DMS79 treated with DMSO at 0.1 percent for 48 hours (cell line): Measurements from ENCODE around the gene TBX2.

ENCODE experiments used
- DNase-seq: peaks from one replicate; lab custom pipeline; 2025; lab: John Stamatoyannopoulos, UW

Gene TBX2

GRCh38 chr17:61368832-61369450, 30.7 kb upstream of the TBX2 start:
- DNase-seq: no peak

DNA sequence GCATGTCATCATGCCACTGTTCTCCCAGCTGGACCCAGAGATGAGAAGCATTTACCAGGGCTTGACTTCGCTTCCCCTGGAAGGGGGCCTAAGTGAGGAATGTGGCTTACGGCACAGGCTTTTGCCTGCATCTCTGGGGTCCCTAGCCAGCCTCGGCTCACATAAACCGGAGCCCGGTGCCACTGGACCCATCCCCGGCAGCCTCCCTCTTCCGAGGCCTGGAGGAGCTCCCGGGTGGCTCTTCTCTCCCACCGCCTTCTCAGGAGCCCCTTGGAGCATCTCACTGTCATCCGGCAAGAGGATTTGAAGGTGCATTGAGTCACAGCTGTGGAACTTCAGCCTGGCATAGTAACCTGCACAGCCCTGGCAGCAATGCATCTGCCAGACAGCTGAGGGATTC, 29.9 kb upstream of the TBX2 start:
- DNase-seq: no peak

- DNase-seq: no peak
These were observed 28.5 kb upstream of the TBX2 start for GRCh38 chr17:61371179-61371578.

DNA sequence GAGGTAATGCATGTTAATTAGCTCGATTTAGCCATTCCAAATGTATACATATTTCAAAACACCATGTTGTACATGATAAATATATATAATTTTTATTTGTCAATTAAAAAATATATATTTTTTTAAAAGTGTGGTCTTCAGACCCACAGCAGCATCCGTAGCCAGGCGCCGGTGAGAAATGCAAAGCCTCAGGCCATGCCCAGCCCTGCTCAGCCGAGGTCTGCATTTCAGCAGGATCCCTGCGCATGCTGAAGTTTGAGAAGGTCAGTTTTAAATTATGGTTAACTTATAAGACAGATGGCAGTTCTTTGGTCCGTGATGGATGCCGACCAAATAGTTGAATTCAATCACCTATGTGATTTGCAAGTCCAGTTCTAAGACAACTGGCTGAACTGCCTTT, 28.0 kb upstream of the TBX2 start:
- no peak for DNase-seq

GRCh38 chr17:61372436-61372835, 27.2 kb upstream of the TBX2 start:
- no peak for DNase-seq

DNA sequence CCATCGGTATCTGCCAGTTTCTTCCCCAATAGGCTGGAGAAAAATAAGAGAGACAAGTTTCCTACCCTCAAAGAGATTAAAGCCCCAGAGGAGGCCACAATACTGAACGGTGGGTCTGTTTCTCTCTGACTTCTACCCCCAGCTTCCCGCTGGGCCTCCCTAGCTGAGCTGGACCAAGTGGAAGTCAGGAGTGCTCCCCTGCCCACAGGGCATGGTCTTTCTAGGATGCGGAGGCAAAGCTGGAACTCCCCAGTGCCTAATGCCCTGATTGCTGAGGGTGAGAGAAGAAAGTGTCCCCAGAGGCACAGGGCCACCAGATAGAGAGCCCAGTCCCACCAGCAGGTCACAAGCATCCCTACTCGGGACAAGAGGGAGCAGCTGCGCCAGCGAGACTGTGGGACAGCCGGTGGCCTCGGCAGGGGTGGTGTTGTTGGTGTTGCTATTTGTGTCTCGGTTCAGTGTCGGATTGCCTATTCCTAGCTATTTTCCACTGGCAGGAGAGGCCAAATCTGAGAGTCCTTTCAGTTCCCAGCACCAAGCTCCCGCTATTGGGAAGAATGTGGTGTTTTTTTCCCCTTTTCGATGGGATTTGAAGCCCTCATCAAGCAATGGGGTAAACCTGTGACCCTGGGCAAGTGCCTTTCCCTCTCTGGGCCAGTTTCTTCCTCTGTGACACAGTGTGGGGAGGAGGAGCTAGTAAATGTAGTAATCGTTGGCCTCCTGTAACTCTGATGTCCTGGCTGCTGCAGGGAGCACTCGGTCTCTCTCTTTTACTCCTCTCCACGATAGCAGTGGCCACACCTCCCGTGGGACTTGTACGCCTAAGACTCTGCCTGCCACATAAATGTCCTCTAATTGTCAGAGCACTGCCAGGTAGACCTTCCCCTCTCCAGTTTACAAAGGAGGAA, 22.5 kb upstream of the TBX2 start:
- DNase-seq: no peak

DNA sequence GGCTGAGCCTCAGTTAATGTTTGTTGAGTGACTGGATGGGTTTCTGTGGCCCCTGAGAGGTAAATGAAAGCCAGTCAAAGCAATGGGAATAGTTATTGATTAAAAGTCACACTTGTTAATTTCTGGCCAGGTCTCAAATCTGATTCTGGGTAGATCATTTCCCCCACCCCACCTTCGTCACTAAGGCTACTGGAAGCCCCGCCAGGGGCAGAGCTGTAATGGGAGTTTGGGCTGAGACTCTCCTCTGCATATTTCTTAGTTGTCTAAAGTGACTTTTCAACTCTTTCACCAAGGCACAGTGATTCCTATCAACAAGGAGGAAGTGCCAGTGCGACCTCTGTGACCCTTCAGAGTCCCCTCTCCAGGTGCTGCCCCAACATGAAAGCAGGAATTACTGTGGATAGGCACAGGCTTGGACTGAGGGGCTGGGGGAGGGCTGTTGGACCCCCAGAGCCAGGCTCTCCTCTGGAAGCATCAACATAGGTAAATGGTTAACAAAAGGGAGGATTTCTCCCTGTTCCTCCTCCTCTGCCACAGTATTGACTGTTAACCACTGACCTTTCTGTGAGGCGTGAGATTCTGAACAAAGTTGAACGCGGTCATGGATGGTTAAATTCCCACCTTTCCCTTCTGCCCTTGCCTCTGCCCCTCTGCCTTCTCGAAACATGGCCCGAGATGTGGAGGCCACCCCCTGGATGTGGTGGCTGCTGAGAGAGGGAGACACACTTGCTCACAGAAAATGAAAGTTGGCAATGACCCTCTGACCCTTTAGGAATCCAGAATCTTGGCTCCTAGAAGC, 20.8 kb upstream of the TBX2 start:
- no peak for DNase-seq

GRCh38 chr17:61379457-61380216, 20.0 kb upstream of the TBX2 start:
- DNase-seq: no peak

DNA sequence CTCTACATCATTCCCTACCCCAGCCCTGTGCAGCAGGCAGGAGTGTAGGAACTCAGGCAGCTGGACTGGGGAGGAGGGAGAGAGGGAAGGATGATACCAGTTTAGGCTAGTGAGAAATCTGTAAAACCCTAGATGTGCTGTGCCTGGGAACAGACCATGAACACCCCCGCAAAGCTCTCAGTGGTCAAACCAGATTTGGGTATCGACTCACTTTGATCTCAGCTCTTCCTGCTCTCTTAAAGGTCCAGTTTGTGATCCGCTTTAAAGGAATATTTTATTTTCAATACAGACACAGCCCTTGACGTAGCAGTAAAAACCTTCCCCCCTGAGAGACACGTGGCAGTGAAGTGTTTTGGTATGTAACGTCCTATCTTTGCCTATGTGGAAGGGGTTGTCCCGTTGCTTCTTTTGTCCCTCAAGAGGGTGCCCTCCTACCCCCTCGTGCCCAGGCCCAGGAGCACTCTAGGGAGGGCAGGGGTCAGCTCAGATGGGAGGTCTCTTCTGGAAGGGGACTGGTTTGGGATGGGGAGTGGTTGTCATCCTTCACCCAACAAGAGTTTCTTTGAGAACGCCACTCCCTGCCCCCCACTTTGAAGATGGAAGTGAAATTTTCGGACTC, 19.3 kb upstream of the TBX2 start:
- no peak for DNase-seq

- no peak for DNase-seq
These were observed 18.7 kb upstream of the TBX2 start for GRCh38 chr17:61380836-61381525.

- no peak for DNase-seq
These were observed 18.1 kb upstream of the TBX2 start for GRCh38 chr17:61381537-61381936.

DNA sequence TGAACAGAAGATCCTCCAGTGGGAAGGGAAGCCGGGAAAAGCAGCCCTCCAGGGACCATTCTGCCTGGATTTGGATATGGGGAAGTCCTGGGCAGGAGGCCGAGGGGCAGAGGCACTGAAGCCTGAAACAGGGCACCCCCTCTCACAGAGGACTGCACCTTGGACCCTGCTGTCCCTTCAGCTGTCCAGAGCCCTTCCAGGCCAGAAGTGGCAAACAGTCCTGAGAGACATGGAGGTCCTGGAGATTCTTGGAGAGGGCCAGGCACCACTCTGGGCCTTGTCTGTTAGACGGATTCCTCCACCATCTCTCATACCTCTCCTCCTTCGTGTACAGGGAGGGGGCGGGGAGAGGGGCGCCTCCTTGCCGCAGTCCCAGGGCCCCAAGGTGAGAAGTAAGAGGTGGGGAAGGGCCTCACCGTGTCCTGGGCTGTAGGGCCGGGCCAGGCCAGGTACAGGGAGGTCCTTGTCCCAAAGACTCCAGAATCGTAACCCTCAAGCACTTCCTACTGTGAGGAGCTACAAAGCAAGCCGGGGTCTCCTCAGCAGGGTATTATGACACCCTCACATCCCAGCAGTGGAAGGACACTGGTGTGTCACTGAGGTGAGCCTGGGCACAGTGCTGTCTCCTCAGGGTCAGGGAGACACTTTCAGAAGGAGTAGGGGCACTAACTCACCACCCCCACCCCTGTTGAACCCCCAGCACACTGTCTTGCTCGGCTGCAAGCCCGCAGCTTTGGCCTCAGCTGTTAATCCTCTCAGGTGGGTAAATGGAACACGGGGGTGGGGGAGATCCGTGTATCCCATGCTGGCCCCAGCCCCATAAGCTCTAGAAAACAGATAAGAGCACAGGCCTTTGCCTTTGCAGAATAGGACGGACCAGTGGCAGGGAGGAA, 16.6 kb upstream of the TBX2 start:
- DNase-seq: no peak

DNA sequence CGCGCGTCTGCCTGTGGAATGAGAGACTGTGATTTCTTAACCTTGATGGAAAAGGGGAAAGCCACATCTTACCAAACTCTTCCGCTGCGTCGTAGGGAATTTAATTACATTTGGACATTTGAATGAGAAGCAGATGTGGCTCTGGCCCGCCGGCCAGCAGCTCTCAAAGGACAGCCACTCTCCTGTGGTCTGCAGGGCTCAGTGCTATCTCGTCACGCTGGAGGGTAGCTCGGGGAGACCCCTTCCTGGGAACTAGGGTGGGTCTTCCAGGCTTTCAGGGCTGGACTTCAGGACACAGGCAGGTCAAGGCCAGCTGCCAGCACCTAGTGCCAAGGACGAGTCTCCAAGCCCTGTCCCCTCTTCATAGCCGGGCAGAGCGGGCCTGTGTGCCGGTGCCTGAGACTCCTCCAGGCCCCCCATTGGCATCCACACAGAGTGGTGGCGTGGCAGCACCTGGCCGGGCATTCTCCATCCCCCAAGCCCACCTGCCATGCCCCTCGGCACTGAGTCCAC, 15.9 kb upstream of the TBX2 start:
- DNase-seq: no peak

- DNase-seq: no peak
These were observed 15.3 kb upstream of the TBX2 start for GRCh38 chr17:61384354-61384691.

GRCh38 chr17:61384692-61385576, 14.7 kb upstream of the TBX2 start:
- DNase-seq: no peak

GRCh38 chr17:61385577-61386236, 13.9 kb upstream of the TBX2 start:
- no peak for DNase-seq

DNA sequence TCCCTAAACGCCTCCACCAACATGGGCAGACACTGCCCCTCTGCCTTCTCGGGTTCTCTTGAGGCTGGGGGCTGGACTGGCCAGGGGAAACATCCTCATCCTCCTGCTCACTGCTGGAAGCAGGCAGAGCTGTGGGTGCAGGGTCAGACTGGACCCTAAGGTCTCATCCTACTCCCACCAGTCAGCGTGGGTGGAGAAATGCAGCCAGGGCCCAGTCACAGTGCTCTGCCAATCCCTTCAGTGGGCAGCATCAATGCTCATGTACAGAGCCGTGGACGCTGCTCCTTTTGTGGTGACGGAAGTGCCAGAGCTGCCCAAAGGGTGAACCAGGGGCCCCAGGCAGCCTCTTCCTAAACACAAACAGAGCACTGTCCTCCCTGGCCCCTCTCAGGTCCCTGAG, 13.4 kb upstream of the TBX2 start:
- DNase-seq: no peak

- no peak for DNase-seq
These were observed 12.6 kb upstream of the TBX2 start for GRCh38 chr17:61387011-61387410.
